NCI-H2196 (cell line): ENCODE data around the gene DISP3.

ENCODE experiments used
- DNase-seq: peaks from one replicate; lab custom pipeline; 2025; ENCODE audit not compliant: unreplicated experiment; lab: John Stamatoyannopoulos, UW

DISP3 gene

GRCh38 chr1:11455967-11456570 lies 22.9 kb upstream of the DISP3 start:
- DNase-seq, result no peak

DNA sequence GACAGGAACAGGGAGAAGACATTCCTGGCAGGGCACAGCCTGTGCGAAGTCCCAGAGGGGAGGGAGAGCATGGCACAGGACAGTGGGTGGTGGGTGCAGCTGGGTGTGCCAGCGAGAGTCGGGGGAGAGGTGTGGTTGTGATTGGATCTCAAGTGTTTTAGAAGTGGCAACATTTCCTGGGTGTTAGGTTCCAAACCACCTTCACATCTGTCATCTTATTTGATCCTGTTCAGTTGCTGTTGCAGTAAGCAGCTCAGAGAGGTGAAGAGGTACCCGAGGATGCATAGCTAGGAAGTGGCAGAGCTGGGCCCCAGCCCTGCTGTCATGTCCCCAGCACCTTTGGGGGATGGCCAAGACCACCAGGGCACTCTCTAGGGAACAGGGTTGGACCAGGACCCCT lies 22.0 kb upstream of the DISP3 start:
- no peak for DNase-seq

GRCh38 chr1:11458811-11459275 lies 20.1 kb upstream of the DISP3 start:
- no peak for DNase-seq

DNA sequence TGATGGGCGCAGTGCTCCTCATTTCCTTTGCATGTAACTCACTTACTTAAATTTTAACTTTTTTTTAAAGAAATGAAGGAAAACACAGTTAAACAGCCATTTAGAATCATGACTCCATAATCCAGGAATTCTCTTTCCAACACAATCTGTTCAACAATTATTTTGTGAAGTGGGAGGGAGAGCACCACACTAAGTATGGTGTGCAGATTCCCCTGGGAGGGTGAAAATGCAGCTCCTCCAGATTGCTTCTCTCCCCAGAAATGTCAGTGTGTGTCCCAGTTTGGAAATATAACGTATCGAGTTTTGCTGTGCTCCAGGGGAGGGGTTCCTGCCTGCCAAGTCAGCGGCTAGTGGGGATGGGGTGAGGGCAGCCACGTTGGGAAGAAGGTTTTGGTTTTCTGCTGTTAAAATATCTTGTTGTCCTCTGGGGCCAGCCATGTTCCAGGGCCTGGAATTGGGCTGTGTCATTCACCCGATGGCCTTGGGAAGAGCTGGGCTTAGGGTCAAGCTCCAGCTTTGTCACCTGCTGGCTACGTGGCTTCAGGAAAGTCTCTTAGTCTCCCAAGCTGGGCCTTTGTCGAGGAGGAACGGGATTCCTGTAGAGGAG lies 17.3 kb upstream of the DISP3 start:
- DNase-seq, result no peak

- DNase-seq, result no peak
These were observed 16.6 kb upstream of the DISP3 start for GRCh38 chr1:11462224-11462923.

DNA sequence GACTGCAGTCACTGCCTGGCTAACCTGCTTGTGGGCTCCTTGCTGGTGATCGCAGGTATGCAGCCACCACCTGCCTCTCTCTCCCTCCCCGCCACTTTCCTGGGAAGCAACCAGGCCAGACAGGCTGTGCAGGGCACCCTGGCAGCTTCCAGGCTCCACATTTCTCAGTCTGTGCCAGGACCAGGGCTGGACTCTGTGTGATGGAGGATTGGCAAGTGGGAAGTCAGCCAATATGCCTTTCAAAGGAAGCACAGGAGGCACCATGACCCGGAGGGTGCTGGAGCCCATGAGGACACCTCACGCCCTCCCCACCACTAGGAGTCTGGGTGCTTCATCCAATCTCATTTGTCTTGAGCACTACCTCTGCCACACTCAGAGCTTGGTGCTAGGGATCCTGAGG lies 15.8 kb upstream of the DISP3 start:
- DNase-seq, result peak; percentile 30

DNA sequence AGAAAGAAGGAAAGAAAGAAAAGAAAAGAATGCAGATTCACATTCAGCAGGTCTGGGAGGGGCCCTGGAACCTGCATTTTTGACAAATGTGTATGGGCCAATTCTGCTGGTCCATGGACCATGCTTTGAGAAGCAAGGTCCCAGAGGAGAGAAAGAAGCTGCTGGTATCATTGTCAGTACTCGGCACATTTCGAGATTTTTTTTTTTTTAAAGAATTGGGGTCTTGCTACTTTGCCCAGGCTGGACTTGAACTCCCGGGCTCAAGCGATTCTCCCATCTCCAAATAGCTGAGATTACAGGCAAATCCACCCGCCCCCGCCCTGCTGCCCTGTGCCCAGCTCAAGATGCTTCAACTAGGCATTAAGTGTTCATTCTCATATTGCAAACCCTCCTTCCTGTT lies 13.6 kb upstream of the DISP3 start:
- no peak for DNase-seq

GRCh38 chr1:11466416-11466815 lies 12.5 kb upstream of the DISP3 start:
- peak; percentile 31 for DNase-seq

DNA sequence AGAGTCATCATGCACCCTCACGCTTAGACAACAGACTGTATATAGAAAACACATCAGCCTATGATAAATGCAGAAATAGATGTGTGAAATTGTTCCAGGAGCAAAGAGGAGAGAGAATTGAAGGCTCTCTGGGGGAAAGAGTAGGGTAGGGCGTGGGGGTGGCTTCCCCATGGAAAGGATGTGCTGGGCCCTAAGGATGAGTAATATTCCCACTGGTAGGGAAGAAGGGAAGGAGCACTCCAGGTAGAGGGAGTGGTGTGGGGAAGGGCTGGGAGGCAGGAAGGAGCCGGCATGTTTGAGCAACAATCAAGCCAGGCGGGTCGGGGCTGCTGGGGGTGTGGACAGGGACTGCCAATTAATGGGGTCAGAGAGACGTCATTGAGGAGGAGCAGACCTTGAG lies 10.1 kb upstream of the DISP3 start:
- DNase-seq, result no peak

GRCh38 chr1:11470912-11471311 lies 8.0 kb upstream of the DISP3 start:
- DNase-seq, result no peak

GRCh38 chr1:11471473-11471872 lies 7.5 kb upstream of the DISP3 start:
- no peak for DNase-seq

GRCh38 chr1:11472284-11472683 lies 6.7 kb upstream of the DISP3 start:
- DNase-seq, result no peak

DNA sequence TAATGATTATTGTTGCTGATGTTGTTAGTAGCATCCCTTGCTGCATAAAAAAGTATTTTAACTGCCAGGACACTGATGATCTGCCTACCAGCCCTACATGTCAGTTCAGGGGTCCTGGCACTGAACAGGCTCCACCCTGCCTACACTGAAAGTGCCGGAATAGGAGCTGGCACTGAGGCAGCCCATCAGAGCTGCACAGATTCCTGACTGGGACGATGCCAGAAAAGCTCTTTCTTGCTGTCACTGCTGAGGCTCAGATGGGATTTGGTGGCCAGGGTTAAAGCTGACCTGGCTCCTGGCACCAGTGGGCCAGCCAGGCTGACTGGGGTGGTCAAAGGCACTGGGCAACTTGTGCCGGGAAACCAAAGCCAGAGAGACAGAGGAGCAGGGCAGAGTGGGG lies 6.2 kb upstream of the DISP3 start:
- no peak for DNase-seq

DNA sequence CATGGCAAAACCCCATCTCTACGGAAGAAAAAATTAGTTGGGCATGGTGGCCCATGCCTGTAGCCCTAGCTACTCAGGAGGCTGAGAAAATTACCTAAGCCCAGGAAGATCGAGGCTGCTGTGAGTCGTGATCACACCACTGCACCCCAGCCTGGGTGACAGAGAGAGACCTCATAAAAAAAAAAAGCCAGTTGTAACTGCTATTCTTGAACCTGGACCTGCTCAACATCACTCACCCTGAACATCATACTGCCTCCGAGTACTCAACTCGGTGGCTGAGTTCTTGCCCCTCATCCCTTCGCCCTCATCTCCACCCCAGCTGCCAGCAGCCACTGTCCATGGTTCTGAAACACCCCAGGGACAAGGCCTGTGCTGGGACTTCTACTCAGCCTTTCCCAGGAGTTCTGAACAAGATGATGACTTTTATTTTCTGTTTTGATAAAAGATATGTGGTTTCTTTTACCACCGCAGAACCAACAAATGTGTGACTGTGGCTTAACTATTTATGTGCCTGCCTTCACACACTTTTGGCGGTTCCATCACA lies 5.4 kb upstream of the DISP3 start:
- DNase-seq, result no peak

DNA sequence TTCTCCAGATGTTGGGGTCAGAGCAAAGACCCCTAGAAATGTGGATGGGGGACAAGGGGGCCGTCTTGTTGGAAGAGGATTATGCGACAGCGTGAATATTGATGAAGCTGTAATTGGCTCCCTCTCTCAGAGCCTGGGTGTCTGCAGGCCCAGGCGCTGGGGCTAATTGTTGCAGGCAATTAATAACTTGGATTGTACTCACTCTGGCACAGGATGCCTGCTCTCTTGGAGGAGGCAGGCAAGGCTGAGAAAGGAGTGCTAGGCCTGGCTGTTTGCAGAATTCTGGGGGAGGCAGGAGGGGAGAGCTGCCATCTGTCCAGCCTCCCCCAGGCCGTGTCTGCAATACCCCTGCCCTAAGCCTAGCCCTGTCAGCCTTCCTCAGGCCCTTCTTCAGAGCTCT lies 4.1 kb upstream of the DISP3 start:
- no peak for DNase-seq

GRCh38 chr1:11475748-11476147 lies 3.2 kb upstream of the DISP3 start:
- no peak for DNase-seq

DNA sequence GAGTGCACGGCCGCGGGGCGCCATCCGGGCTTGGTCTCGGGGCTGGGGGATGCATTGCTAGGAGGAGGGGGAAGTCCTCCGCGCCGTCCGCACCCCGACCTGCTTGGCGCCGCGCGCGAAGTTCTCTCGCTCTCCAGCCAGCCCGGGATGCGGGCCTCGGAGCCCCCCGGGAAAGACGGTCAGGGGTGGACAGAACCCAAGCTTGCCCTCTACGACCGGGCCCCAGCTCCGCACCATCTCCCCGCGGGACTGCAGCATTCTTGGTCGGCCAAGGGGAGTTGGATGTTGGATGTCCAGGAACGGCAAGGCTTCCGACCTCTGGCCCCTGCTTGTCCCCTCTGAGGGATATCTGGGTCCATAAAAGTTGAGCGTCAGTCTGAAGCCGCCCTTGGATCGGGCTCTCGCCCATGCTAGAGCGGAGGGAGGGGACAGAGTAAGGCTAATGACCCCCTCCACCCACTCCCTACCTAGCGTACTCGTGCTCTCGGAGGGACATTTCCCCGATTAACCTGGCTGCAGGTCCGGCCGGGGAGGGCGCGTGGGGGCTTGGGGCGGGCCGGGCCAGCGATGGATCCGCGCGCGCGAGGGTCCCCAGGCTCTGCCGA lies 522 bp downstream of the DISP3 start:
- no peak for DNase-seq

DNA sequence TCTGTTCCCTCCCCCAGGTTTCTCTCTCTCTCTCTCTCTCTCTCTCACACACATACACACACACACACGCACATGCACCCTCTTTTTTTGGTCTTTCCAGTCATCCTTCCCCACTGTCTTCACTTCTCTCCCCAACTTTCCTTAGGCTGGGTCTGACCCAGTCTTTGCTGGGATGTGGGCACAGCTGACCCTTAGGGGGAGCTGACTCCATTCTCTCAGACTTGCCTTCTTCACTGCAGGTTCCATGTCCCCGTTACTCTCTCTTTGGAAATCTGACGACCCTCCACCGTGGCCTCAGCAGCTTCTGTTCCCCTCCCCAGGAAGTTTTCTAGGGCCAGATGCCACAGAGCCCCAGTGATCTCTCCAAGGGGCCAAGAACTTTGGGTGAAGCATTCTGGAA lies 2.1 kb downstream of the DISP3 start:
- DNase-seq, result no peak

- no peak for DNase-seq
These were observed 3.2 kb downstream of the DISP3 start for GRCh38 chr1:11482198-11482597.

GRCh38 chr1:11482701-11483479 lies 3.9 kb downstream of the DISP3 start:
- DNase-seq, result no peak
